ENCODE results near the gene PLEKHM3.

PLEKHM3 gene

DNA sequence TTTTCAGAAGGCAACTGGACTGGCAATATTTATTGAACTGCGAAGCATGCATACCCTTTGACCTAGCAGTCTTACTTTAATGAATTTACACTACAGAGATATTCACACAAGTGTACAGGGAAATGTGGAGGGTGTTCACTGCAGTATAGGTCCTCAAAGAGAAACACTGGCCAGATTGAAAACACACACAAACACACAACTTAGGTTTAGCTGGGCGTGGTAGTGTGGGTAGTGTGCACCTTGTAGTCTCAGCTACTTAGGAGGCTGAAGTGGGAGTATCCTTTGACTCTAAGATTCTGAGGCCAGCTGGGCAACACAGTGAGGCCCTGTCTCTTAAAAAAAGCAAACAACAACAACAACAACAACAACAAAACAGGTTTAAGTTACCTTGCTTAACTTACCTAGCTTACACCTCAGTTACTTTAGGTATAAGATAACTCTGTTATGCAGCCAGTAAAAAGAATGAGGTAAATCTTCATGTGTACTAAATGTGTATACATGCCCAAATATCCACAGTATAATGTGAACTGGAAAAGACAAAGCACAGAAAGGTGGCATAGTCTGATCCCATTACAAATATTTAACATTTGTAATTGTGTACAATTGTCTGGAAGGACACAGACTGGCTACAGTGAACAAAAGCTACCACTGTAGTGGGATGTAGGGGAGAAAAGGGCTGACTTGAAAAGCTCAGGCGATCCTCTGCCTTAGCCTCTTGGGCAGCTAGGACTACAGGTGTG, 149.7 kb downstream of the PLEKHM3 start:
- Histone ChIP-seq H3K9ac (ENCODE audit: low read length) (no peak overlapping the region), H3K36me3 (ENCODE audit: low read length) (no peaks in the 10 kb centered on the region), H4K20me1 (ENCODE audit: low read depth, low read length) (no peaks in the 10 kb centered on the region), H3K27me3 (ENCODE audit: low read length) (no peaks in the 10 kb centered on the region), H3K9me2 (replicated peaks; ENCODE audit: insufficient read depth, low read length) (no peaks in the 10 kb centered on the region), H3F3A (ENCODE audit: insufficient read depth) (no peaks in the 10 kb centered on the region), H3K27ac (ENCODE audit: low read depth, low read length) (no peak overlapping the region), H3K4me2 (ENCODE audit: low read depth, low read length, poor library complexity, severe bottlenecking) (no peak overlapping the region), H2AFZ (ENCODE audit: low read depth, low read length, severe bottlenecking) (no peak overlapping the region), H3K4me3 (ENCODE audit: insufficient read depth, low read length, poor library complexity, severe bottlenecking) (no peak overlapping the region), H3K9me3 (ENCODE audit: insufficient read depth, low read length) (no peaks in the 10 kb centered on the region), H3K79me2 (ENCODE audit: insufficient read depth, low read length) (no peaks in the 10 kb centered on the region)
- TF ChIP-seq EZH2phosphoT487 (conservative IDR thresholded peaks at IDR 0.05; ENCODE audit: low read length) = no peak
- TF ChIP-seq, protein P1, sequence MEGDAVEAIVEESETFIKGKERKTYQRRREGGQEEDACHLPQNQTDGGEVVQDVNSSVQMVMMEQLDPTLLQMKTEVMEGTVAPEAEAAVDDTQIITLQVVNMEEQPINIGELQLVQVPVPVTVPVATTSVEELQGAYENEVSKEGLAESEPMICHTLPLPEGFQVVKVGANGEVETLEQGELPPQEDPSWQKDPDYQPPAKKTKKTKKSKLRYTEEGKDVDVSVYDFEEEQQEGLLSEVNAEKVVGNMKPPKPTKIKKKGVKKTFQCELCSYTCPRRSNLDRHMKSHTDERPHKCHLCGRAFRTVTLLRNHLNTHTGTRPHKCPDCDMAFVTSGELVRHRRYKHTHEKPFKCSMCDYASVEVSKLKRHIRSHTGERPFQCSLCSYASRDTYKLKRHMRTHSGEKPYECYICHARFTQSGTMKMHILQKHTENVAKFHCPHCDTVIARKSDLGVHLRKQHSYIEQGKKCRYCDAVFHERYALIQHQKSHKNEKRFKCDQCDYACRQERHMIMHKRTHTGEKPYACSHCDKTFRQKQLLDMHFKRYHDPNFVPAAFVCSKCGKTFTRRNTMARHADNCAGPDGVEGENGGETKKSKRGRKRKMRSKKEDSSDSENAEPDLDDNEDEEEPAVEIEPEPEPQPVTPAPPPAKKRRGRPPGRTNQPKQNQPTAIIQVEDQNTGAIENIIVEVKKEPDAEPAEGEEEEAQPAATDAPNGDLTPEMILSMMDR (IDR thresholded peaks at IDR 0.05; ENCODE audit: insufficient read depth, low read length, poor library complexity, severe bottlenecking) = no peak

DNA sequence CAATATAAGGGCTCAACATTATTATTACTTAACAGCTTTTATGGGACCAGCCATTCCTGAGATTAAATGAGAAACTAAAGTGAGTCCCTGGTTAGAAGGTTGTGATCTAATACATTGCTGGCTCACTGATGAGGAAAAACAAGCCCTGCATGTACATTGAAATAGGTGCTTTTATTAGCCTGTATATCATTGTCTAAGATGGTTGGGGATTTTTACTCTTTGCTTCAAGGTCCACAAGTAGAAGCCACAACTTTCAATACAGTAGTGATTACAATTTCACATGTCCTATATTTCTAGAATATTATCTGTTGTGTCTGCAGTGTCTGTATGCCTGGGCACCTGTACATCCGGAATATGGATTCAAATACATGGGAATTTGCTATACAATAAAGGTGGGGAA, 151.5 kb downstream of the PLEKHM3 start:
- no peak for TF ChIP-seq EZH2phosphoT487 (conservative IDR thresholded peaks at IDR 0.05; ENCODE audit: low read length)
- TF ChIP-seq, protein P1 (IDR thresholded peaks at IDR 0.05; ENCODE audit: insufficient read depth, low read length, poor library complexity, severe bottlenecking) = no peak
- H3K9me2 ChIP-seq (replicated peaks; ENCODE audit: insufficient read depth, low read length) = no peaks in the 10 kb centered on the region

GRCh38 chr2:207871911-207872310, 153.4 kb downstream of the PLEKHM3 start:
- no peaks in the 10 kb centered on the region for H4K20me1 ChIP-seq (ENCODE audit: low read depth, low read length)
- no peak overlapping the region for H3K27ac ChIP-seq (ENCODE audit: low read depth, low read length)
- no peaks in the 10 kb centered on the region for H3K27me3 ChIP-seq (ENCODE audit: low read length)
- no peaks in the 10 kb centered on the region for H3K9me3 ChIP-seq (ENCODE audit: insufficient read depth, low read length)
- no peaks in the 10 kb centered on the region for H3F3A ChIP-seq (ENCODE audit: insufficient read depth)
- no peak overlapping the region for H2AFZ ChIP-seq (ENCODE audit: low read depth, low read length, severe bottlenecking)
- H3K9me2 ChIP-seq (replicated peaks; ENCODE audit: insufficient read depth, low read length) = no peaks in the 10 kb centered on the region
- no peak overlapping the region for H3K4me2 ChIP-seq (ENCODE audit: low read depth, low read length, poor library complexity, severe bottlenecking)
- H3K79me2 ChIP-seq (ENCODE audit: insufficient read depth, low read length) = no peaks in the 10 kb centered on the region
- no peak overlapping the region for H3K9ac ChIP-seq (ENCODE audit: low read length)
- TF ChIP-seq, protein P1 (IDR thresholded peaks at IDR 0.05; ENCODE audit: insufficient read depth, low read length, poor library complexity, severe bottlenecking) = no peak
- TF ChIP-seq EZH2phosphoT487 (conservative IDR thresholded peaks at IDR 0.05; ENCODE audit: low read length) = no peak
- H3K36me3 ChIP-seq (ENCODE audit: low read length) = no peaks in the 10 kb centered on the region
- no peak overlapping the region for H3K4me3 ChIP-seq (ENCODE audit: insufficient read depth, low read length, poor library complexity, severe bottlenecking)

More for the DNA sequence above, 151.5 kb downstream of the PLEKHM3 start:
- Histone ChIP-seq H3K36me3 (ENCODE audit: low read length) (no peaks in the 10 kb centered on the region), H3K27ac (ENCODE audit: low read depth, low read length) (no peak overlapping the region), H3K9me3 (ENCODE audit: insufficient read depth, low read length) (no peaks in the 10 kb centered on the region), H4K20me1 (ENCODE audit: low read depth, low read length) (no peaks in the 10 kb centered on the region), H3K27me3 (ENCODE audit: low read length) (no peaks in the 10 kb centered on the region), H3F3A (ENCODE audit: insufficient read depth) (no peaks in the 10 kb centered on the region), H3K4me2 (ENCODE audit: low read depth, low read length, poor library complexity, severe bottlenecking) (no peak overlapping the region), H3K4me3 (ENCODE audit: insufficient read depth, low read length, poor library complexity, severe bottlenecking) (no peak overlapping the region), H3K9ac (ENCODE audit: low read length) (no peak overlapping the region), H3K79me2 (ENCODE audit: insufficient read depth, low read length) (no peaks in the 10 kb centered on the region), H2AFZ (ENCODE audit: low read depth, low read length, severe bottlenecking) (no peak overlapping the region)
